ENCODE measurements around the gene ENPP3. TPM values are rescaled to one million over a fixed set of nuclear protein-coding genes. Genes with fewer than 3 reads are reported as not detected.
A peak's percentile ranks its signal among the peaks of the same experiment; 100 is the strongest.

ENPP3 gene
- total and polyA plus RNA-seq, 2 donors (not counting 1 experiment from before 2014, with no cell fraction given), result 0.18 to 0.25 TPM

DNA sequence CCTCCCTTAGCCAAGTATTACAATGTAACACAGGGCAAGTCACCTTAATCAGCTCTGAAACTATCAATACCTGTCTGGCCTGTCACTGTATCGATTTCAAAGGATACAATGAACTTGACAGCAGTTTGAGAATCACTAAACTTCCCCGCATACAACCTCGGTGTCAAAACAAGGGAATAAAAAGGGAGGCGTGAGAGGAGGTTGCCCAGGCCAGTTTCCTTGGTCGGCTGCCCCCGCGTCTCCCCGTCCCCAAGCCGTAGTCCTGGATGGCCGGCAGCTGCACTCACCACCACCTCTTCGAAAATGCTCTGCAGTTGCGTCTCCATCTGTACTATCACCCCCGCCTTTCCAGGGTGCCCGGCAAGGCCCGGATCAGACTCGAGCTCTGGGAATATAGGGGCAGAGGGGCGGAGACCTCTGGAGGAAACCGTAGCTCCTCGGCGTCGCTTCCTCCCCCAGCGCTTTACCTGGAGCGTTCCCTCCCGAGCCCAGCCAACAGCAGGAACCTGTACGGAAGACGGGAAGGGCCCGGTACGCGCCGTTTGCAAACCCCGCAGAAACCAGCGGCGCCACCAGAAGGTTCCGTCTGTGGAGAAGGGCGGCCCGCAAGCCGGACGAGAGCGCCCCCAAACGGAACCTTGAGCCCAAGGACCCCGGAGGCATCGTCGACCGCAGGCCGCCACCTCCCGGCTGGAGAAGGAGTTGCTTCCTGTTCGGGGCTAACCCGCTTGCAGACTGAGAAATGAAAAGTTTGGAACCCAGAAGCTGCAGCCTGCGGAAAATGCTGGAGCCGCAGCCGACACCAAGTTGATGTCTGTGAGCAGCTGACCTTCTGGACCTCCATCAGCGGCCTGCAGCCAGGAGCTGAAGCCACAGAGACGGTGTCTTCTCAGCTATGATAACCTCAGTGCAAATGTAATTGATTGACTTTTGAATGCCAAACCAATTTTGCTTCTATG lies 9.1 kb upstream of the ENPP3 start, which contains the start of gene MED23:
TSS of gene MED23 (minus strand) at position 519 of the 959 bp plus-strand sequence. CDS start at position 326, 193 bp downstream.
- TF ChIP-seq, protein P1, sequence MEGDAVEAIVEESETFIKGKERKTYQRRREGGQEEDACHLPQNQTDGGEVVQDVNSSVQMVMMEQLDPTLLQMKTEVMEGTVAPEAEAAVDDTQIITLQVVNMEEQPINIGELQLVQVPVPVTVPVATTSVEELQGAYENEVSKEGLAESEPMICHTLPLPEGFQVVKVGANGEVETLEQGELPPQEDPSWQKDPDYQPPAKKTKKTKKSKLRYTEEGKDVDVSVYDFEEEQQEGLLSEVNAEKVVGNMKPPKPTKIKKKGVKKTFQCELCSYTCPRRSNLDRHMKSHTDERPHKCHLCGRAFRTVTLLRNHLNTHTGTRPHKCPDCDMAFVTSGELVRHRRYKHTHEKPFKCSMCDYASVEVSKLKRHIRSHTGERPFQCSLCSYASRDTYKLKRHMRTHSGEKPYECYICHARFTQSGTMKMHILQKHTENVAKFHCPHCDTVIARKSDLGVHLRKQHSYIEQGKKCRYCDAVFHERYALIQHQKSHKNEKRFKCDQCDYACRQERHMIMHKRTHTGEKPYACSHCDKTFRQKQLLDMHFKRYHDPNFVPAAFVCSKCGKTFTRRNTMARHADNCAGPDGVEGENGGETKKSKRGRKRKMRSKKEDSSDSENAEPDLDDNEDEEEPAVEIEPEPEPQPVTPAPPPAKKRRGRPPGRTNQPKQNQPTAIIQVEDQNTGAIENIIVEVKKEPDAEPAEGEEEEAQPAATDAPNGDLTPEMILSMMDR (IDR thresholded peaks at IDR 0.05), result peak; percentile 97
- no peak for TF ChIP-seq EZH2 (IDR thresholded peaks at IDR 0.05; ENCODE audit: borderline replicate concordance, insufficient read depth, low read depth, low read length, poor library complexity, severe bottlenecking)
- peak within 1 kb of the TSS; percentile 58 to 71 for H3K27ac ChIP-seq (ENCODE audit: low read length in 2 of 2)
- no peaks in the 10 kb centered on the region for H3K27me3 ChIP-seq (replicated peaks in 1 of 4; ENCODE audit: control extremely low read depth in 1 of 4, control insufficient read depth in 3 of 4, insufficient read depth in 4 of 4, low read length in 3 of 4)
- peaks cover 9 to 11% of the 10 kb centered on the region in 2 donors for H3K4me1 ChIP-seq (ENCODE audit: control insufficient read depth in 2 of 2, insufficient read depth in 2 of 2, low read length in 2 of 2)
- peak within 1 kb of the TSS; percentile 82 to 95 (median 87) for H3K4me3 ChIP-seq (ENCODE audit: control extremely low read depth in 1 of 5, extremely low read depth in 1 of 5, insufficient read depth in 1 of 5, low read depth in 2 of 5, low read length in 4 of 5)
- peaks cover under 1% of the 10 kb centered on the region for H3K27me3 Mint-ChIP-seq
- H3K27ac Mint-ChIP-seq, result peak within 1 kb of the TSS; percentile 94
- intact Hi-C loops (cut with micrococcal nuclease), result loop anchor here (1.0 to 10.0 kb wide), 7 partner anchors 55 to 743 kb away; partner anchors contain the start of genes AKAP7 and ENPP1
- DNase-seq (peak; percentile 97), ATAC-seq (ENCODE audit: low read depth) (peak; percentile 97)
- no peaks in the 10 kb centered on the region for H4K20me1 ChIP-seq (ENCODE audit: control insufficient read depth, insufficient read depth, low read length, poor library complexity, severe bottlenecking)
- peak within 1 kb of the TSS; percentile 87 for H3K9ac ChIP-seq (ENCODE audit: low read length)
- 1% methylated on average over 50 of the region's 53 CpGs for WGBS (ENCODE audit: insufficient coverage)
- H3K4me2 ChIP-seq (replicated peaks; ENCODE audit: low read depth, low read length, poor library complexity, severe bottlenecking), result peak within 1 kb of the TSS; percentile 74
- H3K79me2 ChIP-seq (ENCODE audit: control insufficient read depth, insufficient read depth, low read length), result peaks cover 26% of the 10 kb centered on the region
- peak within 1 kb of the TSS; percentile 98 for H2AFZ ChIP-seq (ENCODE audit: insufficient read depth, low read depth, low read length, poor library complexity, severe bottlenecking)
- H3K4me3 Mint-ChIP-seq, result peak within 1 kb of the TSS; percentile 98
- H3K9me3 ChIP-seq (ENCODE audit: control extremely low read depth in 1 of 3, control insufficient read depth in 2 of 3, insufficient read depth in 1 of 3, low read length in 2 of 3), result no peaks in the 10 kb centered on the region
- CTCF ChIA-PET, result interaction anchor here (0.6 to 3.3 kb wide), 31 partner anchors 9 to 1619 kb away, joined by 3 to 15 read pairs (median 4); partner anchors contain the start of gene ENPP3
- H3K36me3 ChIP-seq (replicated peaks in 1 of 2; ENCODE audit: control extremely low read depth in 1 of 2, control insufficient read depth in 1 of 2, extremely low read depth in 1 of 2, insufficient read depth in 2 of 2, low read length in 1 of 2), result peaks cover 13 to 19% of the 10 kb centered on the region in 2 experiments
- H3K4me1 Mint-ChIP-seq, result peaks cover 25% of the 10 kb centered on the region
- POLR2A ChIA-PET, result interaction anchor here (0.6 to 0.9 kb wide), 4 partner anchors 8 to 548 kb away, joined by 3 to 9 read pairs (median 4); no protein-coding TSS in a partner anchor
- no peaks in the 10 kb centered on the region for H3K9me3 Mint-ChIP-seq (ENCODE audit: insufficient read depth)
